Trophoblast cell (in vitro differentiated cells and primary cell): Measurements from ENCODE around the gene KCNAB2.

Source experiments
- DNase-seq, 2 donors: peaks; one replicate each; pipeline ENCODE4 v3.0.0-alpha.2; 2016
- H2AFZ ChIP-seq: 2 replicates; pipeline ENCODE4 v1.6.1; 2013; ENCODE audit warnings: low read length, moderate library complexity, mild to moderate bottlenecking; ENCODE audit not compliant: insufficient read depth, poor library complexity
- H2AK5ac ChIP-seq: 2 replicates; pipeline ENCODE4 v1.6.1; 2013; ENCODE audit warnings: mild to moderate bottlenecking, low read length
- H2BK120ac ChIP-seq: 2 replicates; pipeline ENCODE4 v1.6.1; 2013; ENCODE audit warnings: low read length, mild to moderate bottlenecking, moderate library complexity; ENCODE audit not compliant: insufficient read depth, poor library complexity
- H2BK12ac ChIP-seq: 2 replicates; pipeline ENCODE4 v1.6.1; 2013; ENCODE audit warnings: mild to moderate bottlenecking, low read length, moderate library complexity
- H2BK5ac ChIP-seq: 2 replicates; pipeline ENCODE4 v1.6.1; 2013; ENCODE audit warnings: low read length, low read depth, moderate library complexity, mild to moderate bottlenecking; ENCODE audit not compliant: poor library complexity
- H3K14ac ChIP-seq: 2 replicates; pipeline ENCODE4 v1.6.1; 2013; ENCODE audit warnings: mild to moderate bottlenecking, low read length
- H3K18ac ChIP-seq: 2 replicates; pipeline ENCODE4 v1.6.1; 2013; ENCODE audit warnings: mild to moderate bottlenecking, low read length
- H3K23ac ChIP-seq: 2 replicates; pipeline ENCODE4 v1.6.1; 2013; ENCODE audit warnings: low read length
- H3K27ac ChIP-seq: 2 replicates; pipeline ENCODE4 v1.5.1; 2013; ENCODE audit warnings: low read depth, mild to moderate bottlenecking, inconsistent platforms, low read length, moderate library complexity
- H3K27me3 ChIP-seq: 2 replicates; pipeline ENCODE4 v1.6.1; 2013; ENCODE audit warnings: inconsistent platforms, mild to moderate bottlenecking, low read length, moderate library complexity; ENCODE audit not compliant: insufficient read depth
- H3K36me3 ChIP-seq, 2 experiments: 1 replicate in 1 of 2; 2 replicates in 1 of 2; pipeline ENCODE4 v1.6.1; 2013; ENCODE audit warnings: low read length in 2 of 2, mild to moderate bottlenecking in 2 of 2, moderate library complexity in 1 of 2; ENCODE audit not compliant: insufficient read depth in 2 of 2, control insufficient read depth in 1 of 2
- H3K4ac ChIP-seq: 2 replicates; pipeline ENCODE4 v1.6.1; 2013; ENCODE audit warnings: low read depth, mild to moderate bottlenecking, low read length, moderate library complexity
- H3K4me1 ChIP-seq, 2 experiments: 1 replicate in 1 of 2; 2 replicates in 1 of 2; pipeline ENCODE4 v1.6.1; 2013; ENCODE audit warnings: low read length in 2 of 2, mild to moderate bottlenecking in 2 of 2, moderate library complexity in 1 of 2; ENCODE audit not compliant: insufficient read depth in 2 of 2, control insufficient read depth in 1 of 2
- H3K4me2 ChIP-seq: 2 replicates; pipeline ENCODE4 v1.6.1; 2013; ENCODE audit warnings: inconsistent platforms, mild to moderate bottlenecking, low read length, moderate library complexity
- H3K4me3 ChIP-seq: 2 replicates; pipeline ENCODE4 v1.5.1; 2013; ENCODE audit warnings: mild to moderate bottlenecking, low read depth, low read length, inconsistent platforms
- H3K79me1 ChIP-seq: one replicate; pipeline ENCODE4 v1.6.1; 2013; ENCODE audit warnings: low read length
- H3K79me2 ChIP-seq: 2 replicates; pipeline ENCODE4 v1.6.1; 2013; ENCODE audit warnings: low read length, mild to moderate bottlenecking; ENCODE audit not compliant: control insufficient read depth, insufficient read depth, poor library complexity
- H3K9ac ChIP-seq: 2 replicates; pipeline ENCODE4 v1.6.1; 2013; ENCODE audit warnings: mild to moderate bottlenecking, low read length
- H3K9me3 ChIP-seq: 2 replicates; pipeline ENCODE4 v1.6.1; 2013; ENCODE audit warnings: low read depth, mild to moderate bottlenecking, control low read depth, inconsistent platforms, low read length; ENCODE audit not compliant: insufficient read depth
- H4K12ac ChIP-seq: 2 replicates; pipeline ENCODE4 v1.6.1; 2013; ENCODE audit warnings: low read depth, mild to moderate bottlenecking, low read length, moderate library complexity
- H4K8ac ChIP-seq: 2 replicates; pipeline ENCODE4 v1.6.1; 2013; ENCODE audit warnings: low read depth, mild to moderate bottlenecking, low read length, moderate library complexity
- H4K91ac ChIP-seq: one replicate; pipeline ENCODE4 v1.6.1; 2013; ENCODE audit warnings: low read depth, mild to moderate bottlenecking, low read length, moderate library complexity
- WGBS: extraction: QIAGEN DNeasy Blood & Tissue Kit; methylation state at CpG from one replicate; pipeline ENCODE4 v1.1.7; 2013; ENCODE audit warnings: missing lambda C conversion rate; ENCODE audit not compliant: insufficient read length, insufficient coverage; ENCODE audit errors: extremely low coverage; 5-methylcytosine and 5-hydroxymethylcytosine counted together

KCNAB2 gene

DNA sequence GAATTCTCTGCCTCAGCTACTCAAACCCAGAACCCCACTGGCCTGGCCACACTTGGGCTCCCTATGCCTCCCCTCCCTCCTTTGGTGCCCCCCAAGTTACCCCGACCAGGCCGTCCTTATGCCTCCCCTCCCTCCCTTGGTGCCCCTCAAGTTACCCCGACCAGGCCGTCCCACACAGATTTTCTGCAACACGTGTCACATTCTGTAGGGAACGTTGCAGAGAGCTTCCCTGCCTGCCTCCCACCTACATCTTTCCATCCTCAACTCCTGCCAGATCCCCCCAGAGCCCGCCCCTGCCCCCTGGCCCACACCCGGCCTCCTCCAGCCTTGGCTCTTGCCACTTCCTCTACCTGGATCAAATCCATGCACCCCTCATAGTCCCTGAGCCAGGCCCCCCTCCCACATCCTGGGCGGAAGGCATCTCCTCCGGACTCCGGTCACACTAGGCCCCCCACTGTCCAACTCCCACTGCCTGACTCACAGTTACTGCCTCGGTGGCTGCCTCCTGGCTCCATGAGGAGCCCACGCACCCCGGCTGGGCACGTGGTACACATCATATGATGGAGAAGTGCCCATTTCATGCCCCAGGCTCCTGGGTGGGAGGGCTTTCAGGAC is 41.2 kb downstream of the KCNAB2 start:
- H3K79me2 ChIP-seq: no peaks in the 10 kb centered on the region
- WGBS: no CpG with 5 or more reads among the region's 15 CpGs
- no peak overlapping the region for H2BK5ac ChIP-seq
- H3K4ac ChIP-seq: no peak overlapping the region
- no peak overlapping the region for H3K4me3 ChIP-seq
- H3K9me3 ChIP-seq: no peaks in the 10 kb centered on the region
- no peak overlapping the region for H3K14ac ChIP-seq
- no peak overlapping the region for H3K18ac ChIP-seq
- peak overlapping the region; percentile 10 for H3K9ac ChIP-seq
- H3K79me1 ChIP-seq: no peaks in the 10 kb centered on the region
- no peak overlapping the region for H2AK5ac ChIP-seq
- no peaks in the 10 kb centered on the region for H3K36me3 ChIP-seq
- no peaks in the 10 kb centered on the region for H3K4me1 ChIP-seq
- H4K8ac ChIP-seq: no peak overlapping the region
- H3K27me3 ChIP-seq: no peaks in the 10 kb centered on the region
- H2AFZ ChIP-seq: no peak overlapping the region
- no peak for DNase-seq
- no peak overlapping the region for H4K12ac ChIP-seq
- H3K4me2 ChIP-seq: no peak overlapping the region
- H2BK120ac ChIP-seq: no peak overlapping the region
- no peak overlapping the region for H3K23ac ChIP-seq
- H2BK12ac ChIP-seq: no peak overlapping the region
- no peak overlapping the region for H3K27ac ChIP-seq
- H4K91ac ChIP-seq: no peak overlapping the region

GRCh38 chr1:6087377-6087772 is 41.7 kb downstream of the KCNAB2 start:
- H2AK5ac ChIP-seq: no peak overlapping the region
- H3K14ac ChIP-seq: no peak overlapping the region
- no peaks in the 10 kb centered on the region for H3K36me3 ChIP-seq
- H3K79me1 ChIP-seq: no peaks in the 10 kb centered on the region
- H4K91ac ChIP-seq: no peak overlapping the region
- no peaks in the 10 kb centered on the region for H3K9me3 ChIP-seq
- H3K18ac ChIP-seq: no peak overlapping the region
- H3K4me2 ChIP-seq: no peak overlapping the region
- H2BK120ac ChIP-seq: no peak overlapping the region
- H3K79me2 ChIP-seq: no peaks in the 10 kb centered on the region
- no peak overlapping the region for H4K12ac ChIP-seq
- no peak overlapping the region for H4K8ac ChIP-seq
- no peak overlapping the region for H3K4ac ChIP-seq
- no peak overlapping the region for H3K23ac ChIP-seq
- no CpG with 5 or more reads among the region's 14 CpGs for WGBS
- H2BK5ac ChIP-seq: no peak overlapping the region
- H2BK12ac ChIP-seq: no peak overlapping the region
- no peaks in the 10 kb centered on the region for H3K27me3 ChIP-seq
- peak overlapping the region; percentile 10 for H3K9ac ChIP-seq
- no peaks in the 10 kb centered on the region for H3K4me1 ChIP-seq
- DNase-seq: no peak
- H3K4me3 ChIP-seq: no peak overlapping the region
- H2AFZ ChIP-seq: no peak overlapping the region
- no peak overlapping the region for H3K27ac ChIP-seq

DNA sequence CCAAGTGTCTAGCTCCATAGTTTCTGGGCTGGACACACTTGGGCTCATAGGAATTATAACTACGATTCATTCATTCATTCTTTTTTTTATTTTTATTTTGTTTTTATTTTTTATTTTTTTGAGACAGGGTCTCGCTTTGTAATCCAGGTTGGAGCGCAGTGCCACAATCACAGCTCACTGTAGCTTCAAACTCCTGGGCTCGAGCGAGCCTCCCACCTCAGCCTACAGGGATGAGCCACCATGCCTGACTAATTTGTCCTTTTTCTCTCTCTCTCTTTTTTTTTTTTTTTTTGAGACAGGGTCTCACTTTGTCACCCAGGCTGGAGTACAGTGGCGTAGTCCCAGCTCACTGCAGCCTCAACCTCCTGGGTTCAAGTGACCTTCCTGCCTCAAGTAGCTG is 42.3 kb downstream of the KCNAB2 start:
- no peaks in the 10 kb centered on the region for H3K9me3 ChIP-seq
- no CpG with 5 or more reads among the region's 6 CpGs for WGBS
- no peak overlapping the region for H3K27ac ChIP-seq
- no peaks in the 10 kb centered on the region for H3K4me1 ChIP-seq
- no peak overlapping the region for H4K12ac ChIP-seq
- H3K23ac ChIP-seq: no peak overlapping the region
- H3K79me2 ChIP-seq: no peaks in the 10 kb centered on the region
- no peak for DNase-seq
- no peak overlapping the region for H3K18ac ChIP-seq
- H2BK12ac ChIP-seq: no peak overlapping the region
- no peak overlapping the region for H3K14ac ChIP-seq
- no peak overlapping the region for H3K9ac ChIP-seq
- no peak overlapping the region for H4K91ac ChIP-seq
- H3K79me1 ChIP-seq: no peaks in the 10 kb centered on the region
- H3K4ac ChIP-seq: no peak overlapping the region
- no peak overlapping the region for H2AFZ ChIP-seq
- H2BK5ac ChIP-seq: no peak overlapping the region
- no peak overlapping the region for H3K4me3 ChIP-seq
- no peak overlapping the region for H3K4me2 ChIP-seq
- no peaks in the 10 kb centered on the region for H3K36me3 ChIP-seq
- no peak overlapping the region for H2AK5ac ChIP-seq
- H2BK120ac ChIP-seq: no peak overlapping the region
- H4K8ac ChIP-seq: no peak overlapping the region
- no peaks in the 10 kb centered on the region for H3K27me3 ChIP-seq

DNA sequence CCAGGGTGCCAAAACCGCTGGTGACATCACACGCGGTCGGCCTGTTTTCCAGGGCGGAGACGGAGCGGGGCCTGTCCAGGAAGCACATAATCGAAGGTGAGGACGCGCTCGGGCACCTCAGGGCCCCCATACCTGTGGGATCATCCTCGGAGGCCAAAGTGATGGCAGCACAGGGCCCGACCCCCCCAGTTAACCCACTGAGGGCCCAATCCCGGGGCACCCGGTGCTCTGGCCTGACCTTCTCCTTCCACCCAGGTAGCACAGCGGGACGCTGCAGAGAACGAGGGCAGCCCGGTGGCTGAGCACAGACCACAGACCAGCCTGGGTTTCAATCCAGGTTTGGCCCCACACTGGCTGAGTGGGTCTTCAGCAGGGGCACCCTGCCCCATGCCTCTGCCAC is 43.3 kb downstream of the KCNAB2 start:
- Histone ChIP-seq H3K36me3 (no peaks in the 10 kb centered on the region), H2BK12ac (no peak overlapping the region), H3K23ac (no peak overlapping the region), H3K27ac (no peak overlapping the region), H3K9ac (no peak overlapping the region), H3K14ac (no peak overlapping the region), H3K27me3 (no peaks in the 10 kb centered on the region), H3K4me1 (no peaks in the 10 kb centered on the region), H2AK5ac (no peak overlapping the region), H2BK5ac (no peak overlapping the region), H3K4me2 (no peak overlapping the region), H3K4ac (no peak overlapping the region), H3K79me1 (no peaks in the 10 kb centered on the region), H4K12ac (no peak overlapping the region), H3K4me3 (no peak overlapping the region), H4K8ac (no peak overlapping the region), H2BK120ac (no peak overlapping the region), H2AFZ (no peak overlapping the region), H3K79me2 (no peaks in the 10 kb centered on the region), H3K18ac (no peak overlapping the region), H4K91ac (no peak overlapping the region), H3K9me3 (no peaks in the 10 kb centered on the region)
- DNase-seq: no peak
- WGBS: no CpG with 5 or more reads among the region's 19 CpGs
